ENCODE results near the gene SCGB1D4. TPM values are rescaled to one million over a fixed set of nuclear protein-coding genes. Genes with fewer than 3 reads are reported as not detected.

SCGB1D4 gene
- total and polyA plus RNA-seq, 10 donors: not detected

DNA sequence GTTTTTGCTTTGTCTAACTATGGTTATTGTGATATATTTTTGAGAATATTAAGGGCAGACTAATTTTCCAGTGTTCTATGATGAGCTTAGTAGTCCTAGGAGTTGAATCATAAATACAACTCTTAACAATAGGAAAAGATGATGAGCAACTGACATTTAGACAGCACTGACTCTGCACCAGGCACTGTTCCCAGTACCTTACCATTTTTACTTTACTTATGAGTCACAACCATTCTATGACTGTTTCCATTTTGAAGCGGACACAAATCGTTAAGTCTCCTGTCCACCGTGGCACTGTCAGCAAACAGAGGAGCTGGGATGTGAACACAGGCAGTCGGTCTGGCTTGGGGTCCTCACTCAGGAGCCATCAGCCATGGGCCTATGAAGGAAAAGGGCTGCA is 32.3 kb downstream of the SCGB1D4 start:
- Histone ChIP-seq H3K4me1 (no peaks in the 10 kb centered on the region), H3K27ac (no peak overlapping the region), H3K27me3 (replicated peaks in 1 of 7) (peaks cover 0 to 8% (median 0%) of the 10 kb centered on the region in 7 donors), H3K4me3 (no peak overlapping the region), H3K36me3 (no peaks in the 10 kb centered on the region), H3K9me3 (no peaks in the 10 kb centered on the region)
- intact Hi-C loops (cut with DNase I; ENCODE audit: low total_unique reads): no loop called here
- DNase-seq: no peak
- WGBS, 5 donors: 66 to 80% (median 76%) methylated on average over 4 of the region's 4 CpGs
- TF ChIP-seq POLR2AphosphoS5 (IDR thresholded peaks at IDR 0.05) (no peak), POLR2A (IDR thresholded peaks at IDR 0.05) (no peak)
- TF ChIP-seq, protein P1, sequence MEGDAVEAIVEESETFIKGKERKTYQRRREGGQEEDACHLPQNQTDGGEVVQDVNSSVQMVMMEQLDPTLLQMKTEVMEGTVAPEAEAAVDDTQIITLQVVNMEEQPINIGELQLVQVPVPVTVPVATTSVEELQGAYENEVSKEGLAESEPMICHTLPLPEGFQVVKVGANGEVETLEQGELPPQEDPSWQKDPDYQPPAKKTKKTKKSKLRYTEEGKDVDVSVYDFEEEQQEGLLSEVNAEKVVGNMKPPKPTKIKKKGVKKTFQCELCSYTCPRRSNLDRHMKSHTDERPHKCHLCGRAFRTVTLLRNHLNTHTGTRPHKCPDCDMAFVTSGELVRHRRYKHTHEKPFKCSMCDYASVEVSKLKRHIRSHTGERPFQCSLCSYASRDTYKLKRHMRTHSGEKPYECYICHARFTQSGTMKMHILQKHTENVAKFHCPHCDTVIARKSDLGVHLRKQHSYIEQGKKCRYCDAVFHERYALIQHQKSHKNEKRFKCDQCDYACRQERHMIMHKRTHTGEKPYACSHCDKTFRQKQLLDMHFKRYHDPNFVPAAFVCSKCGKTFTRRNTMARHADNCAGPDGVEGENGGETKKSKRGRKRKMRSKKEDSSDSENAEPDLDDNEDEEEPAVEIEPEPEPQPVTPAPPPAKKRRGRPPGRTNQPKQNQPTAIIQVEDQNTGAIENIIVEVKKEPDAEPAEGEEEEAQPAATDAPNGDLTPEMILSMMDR (IDR thresholded peaks at IDR 0.05 in 8 of 11, conservative IDR thresholded peaks at IDR 0.05 in 3 of 11): no peak

DNA sequence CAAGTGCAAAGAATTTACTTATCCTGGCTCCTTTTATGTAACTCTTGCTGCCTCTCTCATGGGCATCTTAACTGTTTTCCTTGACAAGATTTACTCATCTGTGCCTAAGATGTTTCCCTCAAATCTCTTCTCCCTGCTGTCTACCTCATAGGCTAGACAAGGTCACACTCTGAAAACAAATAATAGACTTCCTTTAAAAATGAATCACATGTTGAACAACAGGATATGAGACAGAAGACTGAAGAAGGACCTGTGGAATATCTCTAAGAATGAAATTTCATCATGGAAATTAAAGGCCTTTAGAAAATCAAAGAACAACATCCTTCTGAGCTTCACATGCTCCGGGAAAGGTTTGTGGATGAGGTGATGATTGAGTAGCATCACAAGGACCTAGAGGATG is 34.9 kb downstream of the SCGB1D4 start:
- intact Hi-C loops (cut with DNase I; ENCODE audit: low total_unique reads): no loop called here
- Histone ChIP-seq H3K4me1 (no peaks in the 10 kb centered on the region), H3K36me3 (no peaks in the 10 kb centered on the region), H3K27me3 (replicated peaks in 1 of 7) (peaks cover 0 to 7% (median 0%) of the 10 kb centered on the region in 7 donors), H3K9me3 (no peaks in the 10 kb centered on the region), H3K4me3 (no peak overlapping the region), H3K27ac (no peak overlapping the region)
- 71 to 91% (median 80%) methylated on average over 1 of the region's 1 CpG for WGBS, 5 donors
- TF ChIP-seq, protein P1 (IDR thresholded peaks at IDR 0.05 in 8 of 11, conservative IDR thresholded peaks at IDR 0.05 in 3 of 11): no peak
- no peak for DNase-seq

GRCh38 chr11:62260261-62260953 is 38.5 kb downstream of the SCGB1D4 start:
- Histone ChIP-seq H3K9me3 (no peaks in the 10 kb centered on the region), H3K36me3 (no peaks in the 10 kb centered on the region), H3K27ac (no peak overlapping the region), H3K27me3 (replicated peaks in 1 of 7) (peaks cover 0 to 7% (median 0%) of the 10 kb centered on the region in 7 donors), H3K4me1 (no peaks in the 10 kb centered on the region), H3K4me3 (no peak overlapping the region)
- DNase-seq: no peak
- intact Hi-C loops (cut with DNase I; ENCODE audit: low total_unique reads): no loop called here
- WGBS, 5 donors: 71 to 78% (median 75%) methylated on average over 6 of the region's 6 CpGs
- TF ChIP-seq POLR2AphosphoS5 (IDR thresholded peaks at IDR 0.05) (no peak), POLR2A (IDR thresholded peaks at IDR 0.05) (no peak)
- TF ChIP-seq, protein P1 (IDR thresholded peaks at IDR 0.05 in 8 of 11, conservative IDR thresholded peaks at IDR 0.05 in 3 of 11): no peak

- H3K4me1 ChIP-seq: no peaks in the 10 kb centered on the region
- H3K4me3 ChIP-seq: no peak overlapping the region
- intact Hi-C loops (cut with DNase I; ENCODE audit: low total_unique reads): no loop called here
- TF ChIP-seq POLR2AphosphoS5 (IDR thresholded peaks at IDR 0.05) (no peak), POLR2A (IDR thresholded peaks at IDR 0.05) (no peak)
- TF ChIP-seq, protein P1 (IDR thresholded peaks at IDR 0.05 in 8 of 11, conservative IDR thresholded peaks at IDR 0.05 in 3 of 11): no peak
- H3K27me3 ChIP-seq (replicated peaks in 1 of 7): peaks cover 0 to 7% (median 0%) of the 10 kb centered on the region in 7 donors
- H3K36me3 ChIP-seq: no peaks in the 10 kb centered on the region
- H3K9me3 ChIP-seq: peaks cover 3 to 38% (median 30%) of the 10 kb centered on the region in 8 donors
- WGBS, 5 donors: 82 to 91% (median 86%) methylated on average over 2 of the region's 2 CpGs
- no peak overlapping the region for H3K27ac ChIP-seq
- DNase-seq: no peak
These were observed 42.6 kb downstream of the SCGB1D4 start for GRCh38 chr11:62256281-62256680.

Measured in spleen (tissue), 11 donors.